ENCODE results near the gene LPA.

GRCh38 chr6:160507420-160507819 lies 156.7 kb downstream of the LPA start:
- TF ChIP-seq POLR2A (IDR thresholded peaks at IDR 0.05), result no peak
- no peak for TF ChIP-seq CTCF (IDR thresholded peaks at IDR 0.05)

Data from body of pancreas (tissue), 4 donors.